Astrocyte (in vitro differentiated cells and primary cell): Measurements from ENCODE around the gene PRAC1. TPM values are rescaled to one million over a fixed set of nuclear protein-coding genes. Genes with fewer than 3 reads are reported as not detected.

ENCODE experiments used
- DNase-seq: peaks from one replicate; pipeline ENCODE4 v3.0.0-alpha.2; 2010; ENCODE audit warnings: low read depth
- FAIRE-seq: peaks from 2 replicates; lab custom pipeline; 2011; peaks lifted over from hg19 to GRCh38; lab: Jason Lieb, UNC
- H2AFZ ChIP-seq: 2 replicates; pipeline ENCODE4 v1.6.0; 2012; ENCODE audit warnings: low read depth, low read length, inconsistent platforms
- H3K27ac ChIP-seq: 2 replicates; pipeline ENCODE4 v1.5.1; 2011; ENCODE audit warnings: low read depth, low read length, inconsistent platforms
- H3K27me3 ChIP-seq: 2 replicates; pipeline ENCODE4 v1.6.0; 2011; ENCODE audit warnings: low read length, inconsistent platforms; ENCODE audit not compliant: insufficient read depth
- H3K36me3 ChIP-seq: 2 replicates; pipeline ENCODE4 v1.5.1; 2011; ENCODE audit warnings: low read length, inconsistent platforms; ENCODE audit not compliant: insufficient read depth
- H3K4me1 ChIP-seq: 2 replicates; pipeline ENCODE4 v1.5.1; 2011; ENCODE audit warnings: low read length, inconsistent platforms; ENCODE audit not compliant: insufficient read depth
- H3K4me2 ChIP-seq: 2 replicates; pipeline ENCODE4 v1.6.0; 2012; ENCODE audit warnings: low read length, inconsistent platforms
- H3K4me3 ChIP-seq: 2 replicates; pipeline ENCODE4 v1.5.1; 2011; ENCODE audit warnings: low read depth, mild to moderate bottlenecking, low read length, inconsistent platforms; ENCODE audit not compliant: insufficient read depth
- H3K79me2 ChIP-seq: 2 replicates; pipeline ENCODE4 v1.6.0; 2012; ENCODE audit warnings: mild to moderate bottlenecking, low read length, inconsistent platforms; ENCODE audit not compliant: insufficient read depth
- H3K9ac ChIP-seq: 2 replicates; pipeline ENCODE4 v1.6.0; 2012; ENCODE audit warnings: mild to moderate bottlenecking, low read length, inconsistent platforms
- H3K9me3 ChIP-seq: 2 replicates; pipeline ENCODE4 v1.5.1; 2012; ENCODE audit warnings: low read depth, mild to moderate bottlenecking, low read length, inconsistent platforms; ENCODE audit not compliant: insufficient read depth
- H4K20me1 ChIP-seq: 2 replicates; pipeline ENCODE4 v1.6.0; 2012; ENCODE audit warnings: low read length, inconsistent platforms; ENCODE audit not compliant: insufficient read depth
- H3K27ac Mint-ChIP-seq: one replicate; pipeline ENCODE4 v1.8.0; 2021; ENCODE audit warnings: mild to moderate bottlenecking, mixed read lengths; ENCODE audit not compliant: unreplicated experiment
- H3K27me3 Mint-ChIP-seq: one replicate; pipeline ENCODE4 v1.8.0; 2021; ENCODE audit warnings: low read depth, mixed read lengths; ENCODE audit not compliant: unreplicated experiment
- H3K36me3 Mint-ChIP-seq: one replicate; pipeline ENCODE4 v1.8.0; 2021; ENCODE audit warnings: low read depth, mixed read lengths; ENCODE audit not compliant: unreplicated experiment
- H3K4me1 Mint-ChIP-seq: one replicate; pipeline ENCODE4 v1.8.0; 2021; ENCODE audit warnings: low read depth, mixed read lengths; ENCODE audit not compliant: unreplicated experiment
- H3K4me3 Mint-ChIP-seq: one replicate; pipeline ENCODE4 v1.8.0; 2021; ENCODE audit warnings: mild to moderate bottlenecking, moderate library complexity, mixed read lengths; ENCODE audit not compliant: unreplicated experiment
- H3K9me3 Mint-ChIP-seq: one replicate; pipeline ENCODE4 v1.8.0; 2021; ENCODE audit warnings: mild to moderate bottlenecking, mixed read lengths; ENCODE audit not compliant: unreplicated experiment
- CTCF ChIP-seq: IDR thresholded peaks from 2 replicates; pipeline ENCODE4 v1.5.1; 2011; ENCODE audit warnings: low read depth, mild to moderate bottlenecking, inconsistent platforms, low read length, moderate library complexity; ENCODE audit not compliant: insufficient read depth
- EZH2 ChIP-seq: IDR thresholded peaks from 2 replicates; pipeline ENCODE4 v1.6.1; 2012; ENCODE audit warnings: mild to moderate bottlenecking, low read length, inconsistent platforms; ENCODE audit not compliant: insufficient read depth
- total RNA-seq: library from RNA; stranded (reverse); gene quantifications from 2 replicates; pipeline ENCODE4 v1.2.1, GENCODE V29; 2021

The PRAC1 gene
- total RNA-seq, 1 donor from 2014 or later, result not detected

DNA sequence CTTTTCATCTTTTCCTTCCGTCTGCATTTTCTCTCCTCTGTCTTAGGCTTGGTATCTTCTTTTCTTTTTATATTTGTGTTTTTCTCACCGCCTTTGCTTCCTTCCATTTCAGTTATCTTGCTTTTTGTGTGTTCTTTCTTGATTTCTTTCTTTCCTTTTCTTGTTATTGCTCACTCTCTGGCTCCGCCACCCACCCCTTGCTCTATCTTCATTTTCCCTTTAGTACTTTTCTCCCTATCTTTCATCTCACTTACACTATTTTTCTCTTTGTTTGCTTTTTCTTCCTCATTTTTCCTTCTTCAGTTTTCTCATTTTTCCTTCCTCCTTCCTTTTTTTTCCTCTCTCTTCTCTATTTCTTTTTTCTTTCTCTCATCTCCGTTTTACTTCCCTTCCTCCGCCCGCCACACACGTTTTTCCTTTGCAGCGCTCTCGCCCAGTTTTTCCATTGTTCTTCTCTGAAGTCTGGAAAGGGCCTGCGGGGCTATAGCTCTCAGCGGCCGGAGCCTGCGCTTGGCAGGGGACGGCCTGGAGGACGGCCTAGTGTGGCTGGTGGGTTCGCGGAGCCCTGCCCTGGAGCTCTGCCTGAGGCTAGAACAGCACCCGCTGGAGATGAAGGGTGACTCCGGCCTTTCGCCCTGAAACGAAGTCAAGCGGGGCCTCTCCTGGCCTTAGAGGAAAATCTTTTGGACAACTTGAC, 11.5 kb upstream of the PRAC1 start:
- Histone ChIP-seq H4K20me1 (no peaks in the 10 kb centered on the region), H3K79me2 (no peaks in the 10 kb centered on the region), H3K27ac (no peak overlapping the region), H3K9ac (no peak overlapping the region), H3K4me3 (no peak overlapping the region), H3K36me3 (no peaks in the 10 kb centered on the region), H3K9me3 (no peaks in the 10 kb centered on the region), H2AFZ (no peak overlapping the region), H3K4me1 (no peaks in the 10 kb centered on the region), H3K27me3 (peaks cover 95% of the 10 kb centered on the region), H3K4me2 (no peak overlapping the region)
- peaks cover 10% of the 10 kb centered on the region for H3K9me3 Mint-ChIP-seq
- FAIRE-seq, result no peak
- TF ChIP-seq CTCF (no peak), EZH2 (no peak)
- H3K4me1 Mint-ChIP-seq, result peaks cover 2% of the 10 kb centered on the region
- H3K36me3 Mint-ChIP-seq, result no peaks in the 10 kb centered on the region
- no peak overlapping the region for H3K4me3 Mint-ChIP-seq
- no peak for DNase-seq
- H3K27me3 Mint-ChIP-seq, result peaks cover 95% of the 10 kb centered on the region
- no peak overlapping the region for H3K27ac Mint-ChIP-seq

- DNase-seq (no peak), FAIRE-seq (no peak)
- H3K4me3 Mint-ChIP-seq, result no peak overlapping the region
- H3K27ac Mint-ChIP-seq, result no peak overlapping the region
- no peak overlapping the region for H3K4me2 ChIP-seq
- no peak overlapping the region for H2AFZ ChIP-seq
- H3K4me1 ChIP-seq, result no peaks in the 10 kb centered on the region
- no peak overlapping the region for H3K9ac ChIP-seq
- TF ChIP-seq EZH2 (peak; percentile 94), CTCF (no peak)
- H3K36me3 Mint-ChIP-seq, result no peaks in the 10 kb centered on the region
- no peaks in the 10 kb centered on the region for H3K36me3 ChIP-seq
- H3K79me2 ChIP-seq, result no peaks in the 10 kb centered on the region
- peaks cover 10% of the 10 kb centered on the region for H3K9me3 Mint-ChIP-seq
- H3K4me3 ChIP-seq, result no peak overlapping the region
- peaks cover 95% of the 10 kb centered on the region for H3K27me3 ChIP-seq
- H3K27me3 Mint-ChIP-seq, result peaks cover 94% of the 10 kb centered on the region
- H4K20me1 ChIP-seq, result no peaks in the 10 kb centered on the region
- no peak overlapping the region for H3K27ac ChIP-seq
- peaks cover 2% of the 10 kb centered on the region for H3K4me1 Mint-ChIP-seq
- no peaks in the 10 kb centered on the region for H3K9me3 ChIP-seq
Observed at GRCh38 chr17:48732688-48733629, 10.6 kb upstream of the PRAC1 start.
